Astrocyte (in vitro differentiated cells and primary cell): Measurements from ENCODE around the gene PLEKHA7.

Experiments
- EZH2 ChIP-seq: IDR thresholded peaks from 2 replicates; pipeline ENCODE4 v1.6.1; 2012; ENCODE audit warnings: mild to moderate bottlenecking, low read length, inconsistent platforms; ENCODE audit not compliant: insufficient read depth
- TF ChIP-seq, protein P1 (sequence below): IDR thresholded peaks from 2 replicates; pipeline ENCODE4 v1.5.1; 2011; ENCODE audit warnings: low read depth, mild to moderate bottlenecking, inconsistent platforms, low read length, moderate library complexity; ENCODE audit not compliant: insufficient read depth

DNA sequence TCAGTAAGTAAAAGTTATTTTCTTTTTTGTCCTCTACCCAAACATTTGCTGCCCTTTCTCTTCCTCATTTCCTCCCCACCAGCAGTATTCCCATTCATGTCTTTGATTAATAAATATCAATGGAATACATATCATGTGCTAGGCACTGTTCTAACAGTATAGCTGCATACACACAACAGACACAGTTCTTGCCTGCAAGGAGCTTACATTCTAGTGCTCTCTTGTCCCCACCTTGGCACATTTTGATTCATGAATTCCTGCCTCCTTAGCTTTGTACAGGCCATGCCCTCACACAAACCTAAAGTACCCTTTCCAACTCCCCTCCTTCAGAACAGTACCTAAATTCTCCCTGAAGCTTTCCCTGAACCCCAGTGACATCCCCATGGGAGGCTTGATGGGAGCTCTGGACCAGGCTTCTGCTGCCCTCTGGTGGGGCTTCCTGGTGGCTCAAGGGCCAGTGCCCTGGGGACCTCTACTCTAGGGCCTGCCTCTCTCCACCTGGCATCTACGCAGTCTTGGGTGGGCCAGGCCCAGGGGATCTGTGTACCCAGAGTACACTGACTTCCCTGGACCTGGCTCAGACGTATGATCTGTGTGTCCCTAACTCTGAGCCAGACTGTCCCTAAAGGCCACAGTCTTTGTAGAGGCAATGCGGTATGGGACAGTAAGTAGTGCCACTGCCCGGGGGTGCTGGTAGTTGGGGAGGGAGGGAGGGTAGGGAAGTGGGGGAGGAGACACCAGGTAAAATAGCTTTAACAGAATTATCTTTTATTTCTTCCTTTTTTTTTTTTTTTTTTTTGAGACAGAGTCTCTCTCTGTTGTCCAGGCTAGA is 49.2 kb upstream of the PLEKHA7 start:
- TF ChIP-seq EZH2: no peak
- TF ChIP-seq, protein P1, sequence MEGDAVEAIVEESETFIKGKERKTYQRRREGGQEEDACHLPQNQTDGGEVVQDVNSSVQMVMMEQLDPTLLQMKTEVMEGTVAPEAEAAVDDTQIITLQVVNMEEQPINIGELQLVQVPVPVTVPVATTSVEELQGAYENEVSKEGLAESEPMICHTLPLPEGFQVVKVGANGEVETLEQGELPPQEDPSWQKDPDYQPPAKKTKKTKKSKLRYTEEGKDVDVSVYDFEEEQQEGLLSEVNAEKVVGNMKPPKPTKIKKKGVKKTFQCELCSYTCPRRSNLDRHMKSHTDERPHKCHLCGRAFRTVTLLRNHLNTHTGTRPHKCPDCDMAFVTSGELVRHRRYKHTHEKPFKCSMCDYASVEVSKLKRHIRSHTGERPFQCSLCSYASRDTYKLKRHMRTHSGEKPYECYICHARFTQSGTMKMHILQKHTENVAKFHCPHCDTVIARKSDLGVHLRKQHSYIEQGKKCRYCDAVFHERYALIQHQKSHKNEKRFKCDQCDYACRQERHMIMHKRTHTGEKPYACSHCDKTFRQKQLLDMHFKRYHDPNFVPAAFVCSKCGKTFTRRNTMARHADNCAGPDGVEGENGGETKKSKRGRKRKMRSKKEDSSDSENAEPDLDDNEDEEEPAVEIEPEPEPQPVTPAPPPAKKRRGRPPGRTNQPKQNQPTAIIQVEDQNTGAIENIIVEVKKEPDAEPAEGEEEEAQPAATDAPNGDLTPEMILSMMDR: peak; percentile 75
